K562 (cell line): ENCODE data around the gene HMGB1. TPM values are rescaled to one million over a fixed set of nuclear protein-coding genes. Genes with fewer than 3 reads are reported as not detected.
A peak's percentile ranks its signal among the peaks of the same experiment; 100 is the strongest.

Experiments
- ATAC-seq: fragments of 200-7000 bp; cut with Tn5 transposase; 3 replicates; pipeline ENCODE4 v1.9.1; 2020; ENCODE audit warnings: moderate library complexity
- BruUV-seq: library from RNA; stranded (reverse); fragments of 400-500 nt; replicated peaks from 2 replicates; lab custom pipeline; 2021; lab: Mats Ljungman, UMichigan
- CTCF ChIA-PET: fragments of 300-600 bp; formaldehyde crosslinking; extraction: SDS; loops from one replicate; lab custom pipeline; 2021; ENCODE audit warnings: low intra/inter-chr PET ratio; lab: Yijun Ruan, JAX
- POLR2A ChIA-PET: fragments of 300-600, 350-650 bp; sonication (Branson Sonifier 250); formaldehyde crosslinking; extraction: SDS; loops from one replicate; lab custom pipeline; 2021; ENCODE audit warnings: antibody characterized with exemption, inconsistent platforms; lab: Yijun Ruan, JAX
- DNase-seq, 4 experiments: peaks; one replicate each; pipeline versions ENCODE4 v3.0.0 to v3.0.0-alpha.2; 2011 to 2018; ENCODE audit warnings: low spot score in 3 of 4, mixed read lengths in 3 of 4; ENCODE audit errors: extremely low read depth in 1 of 4
- FAIRE-seq: peaks from 2 replicates; lab custom pipeline; 2011; peaks lifted over from hg19 to GRCh38; lab: Jason Lieb, UNC
- H2AFZ ChIP-seq: 2 replicates; pipeline ENCODE4 v1.6.0; 2011; ENCODE audit warnings: low read depth, low read length, control low read depth, inconsistent platforms
- H3K27ac ChIP-seq: fragments of 200-600 bp; 3 replicates; pipeline ENCODE4 v1.8.0; 2011; ENCODE audit warnings: low read depth, mild to moderate bottlenecking, control low read depth, inconsistent platforms, low read length, moderate library complexity, mixed read lengths; ENCODE audit errors: extremely low read depth
- H3K27me3 ChIP-seq, 2 experiments: fragments of 300-600 bp in 1 of 2; 2 replicates in 1 of 2; 3 replicates in 1 of 2; pipeline versions ENCODE4 v1.6.0 to v1.8.0; 2011; ENCODE audit warnings: inconsistent platforms in 2 of 2, low read length in 2 of 2, mild to moderate bottlenecking in 1 of 2, mixed read lengths in 1 of 2, moderate library complexity in 1 of 2; ENCODE audit not compliant: control insufficient read depth in 2 of 2, insufficient read depth in 2 of 2
- H3K36me3 ChIP-seq: fragments of 300-600 bp; 3 replicates; pipeline ENCODE4 v1.8.0; 2011; ENCODE audit warnings: mild to moderate bottlenecking, low read length, inconsistent platforms; ENCODE audit not compliant: control insufficient read depth, insufficient read depth
- H3K4me1 ChIP-seq, 2 experiments: fragments of 200-600 bp in 1 of 2; replicated peaks in 1 of 2; 2 replicates in 1 of 2; 3 replicates in 1 of 2; pipeline versions ENCODE4 v1.5.1 to v1.8.0; 2011; ENCODE audit warnings: inconsistent platforms in 2 of 2, low read length in 2 of 2, mild to moderate bottlenecking in 1 of 2, mixed read lengths in 1 of 2, moderate library complexity in 1 of 2; ENCODE audit not compliant: control insufficient read depth in 2 of 2, insufficient read depth in 2 of 2
- H3K4me2 ChIP-seq: 2 replicates; pipeline ENCODE4 v1.6.1; 2011; ENCODE audit warnings: low read length, control low read depth, inconsistent platforms, mixed read lengths; ENCODE audit not compliant: insufficient read depth
- H3K4me3 ChIP-seq: fragments of 200-600 bp; sonication (generic), shearing (Covaris generic); 2 replicates; pipeline ENCODE4 v1.5.1; 2016; ENCODE audit warnings: control low read depth, inconsistent platforms
- H3K79me2 ChIP-seq: fragments of 200-600 bp; 3 replicates; pipeline ENCODE4 v1.8.0; 2011; ENCODE audit warnings: low read length, inconsistent platforms; ENCODE audit not compliant: control insufficient read depth, insufficient read depth
- H3K9ac ChIP-seq, 2 experiments: 2 replicates each; pipeline versions ENCODE4 v1.6.0 to v1.6.1; 2011; ENCODE audit warnings: low read depth in 2 of 2, low read length in 2 of 2, control low read depth in 1 of 2, inconsistent platforms in 1 of 2, mild to moderate bottlenecking in 1 of 2, mixed read lengths in 1 of 2; ENCODE audit not compliant: insufficient read depth in 1 of 2
- H3K9me1 ChIP-seq: one replicate; pipeline ENCODE4 v1.6.0; 2011; ENCODE audit warnings: inconsistent platforms, mild to moderate bottlenecking, low read length, moderate library complexity; ENCODE audit not compliant: control insufficient read depth, insufficient read depth
- H3K9me3 ChIP-seq: replicated peaks from 2 replicates; pipeline ENCODE4 v1.5.1; 2011; ENCODE audit warnings: low read depth, low read length, inconsistent platforms; ENCODE audit not compliant: control insufficient read depth, insufficient read depth
- H4K20me1 ChIP-seq: replicated peaks from 2 replicates; pipeline ENCODE4 v1.6.1; 2011; ENCODE audit warnings: low read length, inconsistent platforms, mixed read lengths; ENCODE audit not compliant: control insufficient read depth, insufficient read depth
- ARHGAP35 ChIP-seq: fragments of 450-650 bp; IDR thresholded peaks from 2 replicates; pipeline ENCODE4 v1.6.1; 2018; ENCODE audit not compliant: partially characterized antibody
- CEBPB ChIP-seq: fragments of 450-650 bp; IDR thresholded peaks from 2 replicates; pipeline ENCODE4 v1.6.1; 2016; ENCODE audit warnings: missing genetic modification characterization, missing compliant biosample characterization
- EP400 ChIP-seq: fragments of 450-650 bp; IDR thresholded peaks from 2 replicates; pipeline ENCODE4 v1.6.1; 2017; ENCODE audit warnings: antibody characterized with exemption, mild to moderate bottlenecking, moderate library complexity
- FOXM1 ChIP-seq, 2 experiments: fragments of 450-650 bp in 1 of 2; sonication (generic) in 1 of 2; formaldehyde crosslinking in 1 of 2; IDR thresholded peaks; 2 replicates each; pipeline versions ENCODE4 v1.6.1 to v1.9.0; 2017 to 2022; ENCODE audit warnings: low read depth in 2 of 2, mild to moderate bottlenecking in 2 of 2, missing genetic modification reagents in 1 of 2, moderate library complexity in 1 of 2
- GTF2E2 ChIP-seq: fragments of 200-800 bp; sonication (Bioruptor generic); IDR thresholded peaks from 2 replicates; pipeline ENCODE4 v1.6.1; 2016; ENCODE audit warnings: missing genetic modification characterization, missing compliant biosample characterization
- HMGN3 ChIP-seq: IDR thresholded peaks from 2 replicates; pipeline ENCODE4 v1.6.1; 2011; ENCODE audit warnings: borderline replicate concordance, low read depth, mild to moderate bottlenecking, mixed read lengths, low read length; ENCODE audit not compliant: insufficient read length; ENCODE audit errors: extremely low read depth
- HSF4 ChIP-seq: fragments of 250-450 bp; sonication (Bioruptor Pico); IDR thresholded peaks from 2 replicates; pipeline ENCODE4 v2.1.2; 2022; ENCODE audit warnings: mild to moderate bottlenecking, moderate library complexity, borderline replicate concordance
- POLR2A ChIP-seq: fragments of 450-650 bp; conservative IDR thresholded peaks from 2 replicates; pipeline ENCODE4 v1.6.1; 2016
- POLR2G ChIP-seq: fragments of 200-400 bp; formaldehyde crosslinking; IDR thresholded peaks from 2 replicates; pipeline ENCODE4 v1.6.1; 2017; ENCODE audit warnings: low read depth, mild to moderate bottlenecking, antibody characterized with exemption, low read length, moderate library complexity
- SMAD2 ChIP-seq: fragments of 150-350 bp; IDR thresholded peaks from 2 replicates; pipeline ENCODE4 v1.6.1; 2014; ENCODE audit warnings: low read depth, mild to moderate bottlenecking, low read length
- SREBF2 ChIP-seq: sonication (generic); formaldehyde crosslinking; IDR thresholded peaks from 2 replicates; pipeline ENCODE4 v1.4.0; 2020; ENCODE audit warnings: mild to moderate bottlenecking, missing genetic modification reagents
- ZNF253 ChIP-seq: fragments of 250-450 bp; sonication (Bioruptor Pico); conservative IDR thresholded peaks from 2 replicates; pipeline ENCODE4 v1.6.1; 2021; ENCODE audit warnings: mild to moderate bottlenecking
- ZNF41 ChIP-seq: fragments of 250-450 bp; sonication (Bioruptor Pico); conservative IDR thresholded peaks from 2 replicates; pipeline ENCODE4 v1.4.0; 2020; ENCODE audit warnings: mild to moderate bottlenecking
- WGBS: fragments of 100-300 bp; shearing (Covaris generic); methylation state at CpG from one replicate; pipeline ENCODE4 v1.1.6; 2016; ENCODE audit warnings: low coverage, mixed read lengths; ENCODE audit not compliant: insufficient coverage; ENCODE audit errors: missing lambda C conversion rate; 5-methylcytosine and 5-hydroxymethylcytosine counted together
- in situ Hi-C: fragments of 300-500 bp; cut with MboI; formaldehyde crosslinking; loops from 4 replicates; pipeline ENCODE4 v1.15.0; 2018; ENCODE audit warnings: inconsistent platforms, mixed read lengths
- intact Hi-C: fragments of 100-400 bp; cut with micrococcal nuclease; formaldehyde crosslinking; loops from 2 replicates; pipeline ENCODE4 v1.14.2; 2022
- polyA plus RNA-seq, 8 experiments: library from polyadenylated mRNA; depleted of rRNA in 4 of 8; stranded (reverse) in 5 of 8; unstranded in 3 of 8; fragments of >200 nt; fragmentation: Nextera tagmentation in 2 of 8; fragmentation: Illumina TruSeq in 1 of 8; extraction: Ambion mirVana in 2 of 8; extraction: Trizol in 1 of 8; gene quantifications; 2 replicates each; pipeline versions ENCODE4 v1.2.1 to v1.2.3, GENCODE V29; 2011 to 2014; ENCODE audit warnings: inconsistent platforms in 1 of 8, missing spikeins in 1 of 8
- total RNA-seq, 7 experiments: library from RNA; depleted of rRNA in 6 of 7; stranded (reverse); fragments of >200 nt in 6 of 7; fragmentation: Illumina TruSeq in 2 of 7; extraction: Trizol in 2 of 7; gene quantifications; 2 replicates each; pipeline versions ENCODE4 v1.2.1 to v1.2.3, GENCODE V29; 2011 to 2021; ENCODE audit warnings: low replicate concordance in 1 of 7

HMGB1 gene
- total and polyA plus RNA-seq, 9 of the 15 experiments (the other 6 are each of a cell fraction or from before 2014, with no cell fraction given): 442 to 1,896 (median 933) TPM

- H3K9me1 ChIP-seq: no peaks in the 10 kb centered on the region
- ATAC-seq (peak; percentile 62), DNase-seq (no peak), FAIRE-seq (no peak)
- H3K4me2 ChIP-seq: no peak overlapping the region
- TF ChIP-seq ARHGAP35: no peak
- TF ChIP-seq POLR2G: peak; percentile 6
- TF ChIP-seq CEBPB (tag): 0 out of 2 replicates have a peak, but pooled peaks have one; percentile 24
- peak; percentile 28 for TF ChIP-seq POLR2A
- TF ChIP-seq SMAD2: no peak
- in situ Hi-C loops (no loop called here), intact Hi-C loops (no loop called here)
- no peak overlapping the region for H3K27ac ChIP-seq
- ChIA-PET CTCF (no interaction called here), POLR2A (interaction anchor here (0.6 to 1.6 kb wide), 3 partner anchors 9 to 84 kb away, joined by 3 to 8 read pairs (median 3); no protein-coding TSS in a partner anchor)
- WGBS: 52% methylated on average over 3 of the region's 3 CpGs
- H3K9me3 ChIP-seq: no peaks in the 10 kb centered on the region
- H3K9ac ChIP-seq: no peak overlapping the region
- 0 out of 2 replicates have a peak, but pooled peaks cover 3% of the 10 kb centered on the region for H4K20me1 ChIP-seq
- H3K4me1 ChIP-seq: no peaks in the 10 kb centered on the region
- H3K27me3 ChIP-seq: no peaks in the 10 kb centered on the region
- H3K4me3 ChIP-seq: no peak overlapping the region
- peaks cover 28% of the 10 kb centered on the region for H3K36me3 ChIP-seq
- peaks cover 11% of the 10 kb centered on the region for H3K79me2 ChIP-seq
- BruUV-seq: no TSS peak
- H2AFZ ChIP-seq: no peak overlapping the region
Observed at GRCh38 chr13:30457306-30457891, 8.3 kb downstream of the HMGB1 start.

- BruUV-seq: no TSS peak
- no peaks in the 10 kb centered on the region for H3K4me1 ChIP-seq
- ATAC-seq: no peak
Observed at GRCh38 chr13:30456290-30456689, 9.4 kb downstream of the HMGB1 start.

More at GRCh38 chr13:30456290-30456689, 9.4 kb downstream of the HMGB1 start:
- Histone ChIP-seq H3K36me3 (peaks cover 17% of the 10 kb centered on the region; the same call in 2 of the 3 replicates), H3K9me1 (no peaks in the 10 kb centered on the region), H4K20me1 (no peaks in the 10 kb centered on the region), H3K27ac (no peak overlapping the region), H2AFZ (no peak overlapping the region), H3K9me3 (no peaks in the 10 kb centered on the region), H3K9ac (no peak overlapping the region), H3K27me3 (no peaks in the 10 kb centered on the region), H3K4me2 (no peak overlapping the region)
- in situ Hi-C loops (no loop called here), intact Hi-C loops (no loop called here)
- ChIA-PET POLR2A (interaction anchor here (0.6 to 2.0 kb wide), 4 partner anchors 13 to 127 kb away, joined by 3 to 11 read pairs (median 3); no protein-coding TSS in a partner anchor), CTCF (no interaction called here)
- FAIRE-seq (no peak), DNase-seq (no peak)
- 22% methylated on average over 3 of the region's 3 CpGs for WGBS
- TF ChIP-seq HSF4 (CRISPR knock-in tag) (no peak), FOXM1 (IDR thresholded peaks at IDR 0.05; ENCODE audit: low read depth) (no peak), FOXM1 (CRISPR knock-in tag; IDR thresholded peaks at IDR 0.05; ENCODE audit: low read depth) (no peak), HMGN3 (no peak), EP400 (no peak), SREBF2 (CRISPR knock-in tag) (no peak), ZNF253 (CRISPR knock-in tag) (no peak), ZNF41 (CRISPR knock-in tag) (no peak), GTF2E2 (tag) (no peak)
- TF ChIP-seq, all 486 proteins: peak for 0
- H3K4me3 ChIP-seq: no peak overlapping the region
- H3K79me2 ChIP-seq: no peaks in the 10 kb centered on the region
